RWPE1 (cell line): ENCODE measurements around the gene SYNE2.

Source experiments
- CTCF ChIA-PET: fragments of 350-600 bp; sonication (Branson Sonifier 250); formaldehyde crosslinking; extraction: SDS; loops from one replicate; lab custom pipeline; 2021; lab: Yijun Ruan, JAX
- POLR2A ChIA-PET: fragments of 400-600 bp; formaldehyde crosslinking; extraction: SDS; loops from one replicate; lab custom pipeline; 2020; ENCODE audit warnings: antibody characterized with exemption; ENCODE audit not compliant: low non-redundant PET; lab: Yijun Ruan, JAX
- DNase-seq: peaks from one replicate; pipeline ENCODE4 v3.0.0; 2012; ENCODE audit warnings: low spot score
- H3K27ac ChIP-seq: fragments of 450-650 bp; 2 replicates; pipeline ENCODE4 v1.5.1; 2017
- TF ChIP-seq, protein P1 (sequence below): fragments of 450-650 bp; conservative IDR thresholded peaks from 2 replicates; pipeline ENCODE4 v1.5.1; 2017; ENCODE audit warnings: low read depth, mild to moderate bottlenecking

SYNE2 gene

DNA sequence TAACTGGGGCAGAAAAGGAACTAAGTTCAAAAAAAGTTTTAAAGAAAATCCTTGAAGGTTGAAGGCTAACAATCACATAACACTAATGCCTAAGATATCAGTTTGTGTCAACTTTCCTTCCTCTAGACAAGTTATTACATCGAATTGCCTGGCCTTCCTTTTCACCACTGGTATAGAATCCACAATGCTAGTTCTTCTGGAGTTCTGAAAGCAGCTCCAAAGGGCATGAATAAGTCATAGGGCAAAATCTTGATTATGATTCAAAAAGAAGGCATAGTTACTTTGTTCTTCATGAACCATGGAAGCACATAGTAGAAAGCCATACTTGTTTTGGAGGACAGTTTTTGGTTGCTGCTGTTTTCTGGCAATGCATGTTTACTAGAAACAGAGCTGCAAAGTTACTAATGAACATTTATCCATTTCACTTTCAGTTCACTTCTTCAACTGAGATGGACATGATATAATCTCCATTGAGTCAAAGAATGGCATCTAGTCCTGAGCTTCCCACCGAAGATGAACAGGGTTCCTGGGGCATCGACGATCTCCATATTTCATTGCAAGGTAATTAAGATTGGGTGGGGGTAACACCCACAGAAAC, 56.0 kb downstream of the SYNE2 start:
- TF ChIP-seq, protein P1, sequence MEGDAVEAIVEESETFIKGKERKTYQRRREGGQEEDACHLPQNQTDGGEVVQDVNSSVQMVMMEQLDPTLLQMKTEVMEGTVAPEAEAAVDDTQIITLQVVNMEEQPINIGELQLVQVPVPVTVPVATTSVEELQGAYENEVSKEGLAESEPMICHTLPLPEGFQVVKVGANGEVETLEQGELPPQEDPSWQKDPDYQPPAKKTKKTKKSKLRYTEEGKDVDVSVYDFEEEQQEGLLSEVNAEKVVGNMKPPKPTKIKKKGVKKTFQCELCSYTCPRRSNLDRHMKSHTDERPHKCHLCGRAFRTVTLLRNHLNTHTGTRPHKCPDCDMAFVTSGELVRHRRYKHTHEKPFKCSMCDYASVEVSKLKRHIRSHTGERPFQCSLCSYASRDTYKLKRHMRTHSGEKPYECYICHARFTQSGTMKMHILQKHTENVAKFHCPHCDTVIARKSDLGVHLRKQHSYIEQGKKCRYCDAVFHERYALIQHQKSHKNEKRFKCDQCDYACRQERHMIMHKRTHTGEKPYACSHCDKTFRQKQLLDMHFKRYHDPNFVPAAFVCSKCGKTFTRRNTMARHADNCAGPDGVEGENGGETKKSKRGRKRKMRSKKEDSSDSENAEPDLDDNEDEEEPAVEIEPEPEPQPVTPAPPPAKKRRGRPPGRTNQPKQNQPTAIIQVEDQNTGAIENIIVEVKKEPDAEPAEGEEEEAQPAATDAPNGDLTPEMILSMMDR: no peak
- CTCF ChIA-PET: interaction anchor here (0.6 to 0.7 kb wide), 2 partner anchors 118 to 228 kb away, joined by 4 read pairs; no protein-coding TSS in a partner anchor
- DNase-seq: no peak
- POLR2A ChIA-PET: no interaction called here
- no peak overlapping the region for H3K27ac ChIP-seq

DNA sequence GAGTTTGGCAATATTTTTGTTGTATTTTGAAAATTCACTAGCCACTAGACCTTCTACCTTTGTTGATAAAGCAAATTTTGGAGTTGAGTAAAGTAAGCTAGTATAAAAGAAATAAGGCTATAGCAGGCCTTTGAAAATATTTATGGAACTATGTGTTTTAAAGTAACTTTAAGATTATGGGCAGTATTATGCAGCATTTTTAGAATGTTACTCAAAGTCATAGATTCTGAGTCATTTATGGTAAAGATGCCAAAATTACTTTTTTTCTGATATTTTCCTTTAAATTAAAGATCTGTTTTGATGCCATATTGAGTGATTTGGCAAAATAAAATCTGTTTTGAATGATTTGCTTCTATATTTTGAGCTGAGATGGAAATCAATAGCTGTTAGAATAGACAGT, 57.2 kb downstream of the SYNE2 start:
- no peak overlapping the region for H3K27ac ChIP-seq
- ChIA-PET POLR2A (no interaction called here), CTCF (interaction anchor here (0.6 to 0.7 kb wide), 2 partner anchors 12 to 118 kb away, joined by 3 read pairs; no protein-coding TSS in a partner anchor)
- DNase-seq: no peak
- TF ChIP-seq, protein P1: no peak

DNA sequence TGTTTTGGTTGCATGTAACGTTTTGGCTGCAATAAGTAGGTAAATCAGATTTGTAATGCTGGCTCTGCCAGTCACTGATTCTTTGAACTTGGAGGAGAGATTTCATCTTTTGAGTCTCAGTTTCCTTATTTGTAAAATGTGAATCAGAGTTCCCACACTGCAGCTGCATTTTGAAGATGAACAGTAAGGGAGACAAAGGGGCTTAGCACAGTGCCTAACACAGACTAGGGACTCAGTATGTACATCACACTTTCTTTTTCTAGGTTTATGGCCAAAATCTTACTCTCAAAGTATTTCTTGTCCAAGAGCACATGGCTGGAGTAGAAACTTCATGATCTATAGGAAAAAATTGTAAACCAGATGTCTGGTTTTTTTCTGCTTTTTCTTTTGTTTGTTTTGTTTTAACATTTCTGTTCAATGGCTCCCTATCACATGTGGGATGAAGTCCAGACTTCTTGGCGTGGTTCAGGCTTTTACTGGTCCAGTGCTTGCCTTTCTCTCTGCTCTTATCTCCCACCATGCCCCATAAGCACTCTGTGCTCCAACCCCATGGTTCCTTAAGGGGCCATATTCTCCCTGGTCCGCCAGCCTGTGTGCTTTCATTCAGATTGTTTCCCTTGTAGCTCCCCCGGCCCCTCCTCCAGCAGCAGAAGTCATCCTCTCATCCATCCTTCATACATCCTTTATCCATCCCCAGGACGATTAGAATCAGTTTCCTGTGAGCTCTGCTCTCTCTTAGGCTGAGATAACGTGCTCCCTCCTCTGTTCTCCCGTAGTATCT, 58.0 kb downstream of the SYNE2 start:
- no peak overlapping the region for H3K27ac ChIP-seq
- CTCF ChIA-PET: interaction anchor here (0.6 to 0.7 kb wide), 3 partner anchors 11 to 119 kb away, joined by 3 to 4 read pairs (median 3); no protein-coding TSS in a partner anchor
- POLR2A ChIA-PET: no interaction called here
- DNase-seq: no peak
- TF ChIP-seq, protein P1: no peak

DNA sequence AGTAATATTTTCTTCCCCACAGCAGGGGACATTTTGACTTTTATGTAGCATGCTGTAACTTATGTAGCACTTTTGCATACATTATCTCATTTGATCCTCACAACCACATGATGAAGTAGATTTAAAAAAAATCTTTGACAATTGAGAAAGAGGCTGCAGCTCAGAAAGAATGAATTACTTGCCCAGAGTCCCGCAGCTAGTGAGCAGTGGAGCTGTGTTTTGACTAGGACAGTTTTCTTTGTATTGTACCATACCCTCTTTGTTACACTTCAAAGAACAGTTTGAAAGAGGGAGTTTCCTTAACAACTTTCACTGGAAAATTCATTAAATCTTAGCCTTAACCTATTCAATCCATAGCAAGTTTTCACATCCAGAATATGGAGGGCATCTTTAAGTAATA, 58.6 kb downstream of the SYNE2 start:
- CTCF ChIA-PET: no interaction called here
- TF ChIP-seq, protein P1: no peak
- H3K27ac ChIP-seq: no peak overlapping the region
- no peak for DNase-seq
- POLR2A ChIA-PET: no interaction called here

DNA sequence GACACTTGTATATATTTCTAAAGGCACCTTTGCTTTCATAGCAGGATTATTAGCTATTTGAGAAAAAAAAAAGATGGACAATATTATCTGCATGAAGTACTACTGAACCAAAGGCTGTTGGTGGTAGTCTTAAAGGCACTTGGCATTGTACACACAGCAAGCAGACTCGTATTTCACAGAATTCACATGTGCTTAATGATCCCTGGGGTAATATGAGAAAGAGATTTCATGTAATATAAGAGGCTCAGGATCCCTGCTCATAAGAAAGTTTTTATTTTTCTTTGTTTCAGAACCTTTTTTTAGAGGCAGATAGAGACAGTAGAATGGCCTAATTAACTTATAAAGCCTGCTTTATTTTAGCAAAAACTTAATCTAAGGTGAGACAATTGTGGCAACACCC, 59.5 kb downstream of the SYNE2 start:
- POLR2A ChIA-PET: no interaction called here
- TF ChIP-seq, protein P1: no peak
- no peak for DNase-seq
- CTCF ChIA-PET: interaction anchor here (0.6 kb wide), 1 partner anchor 60 kb away, joined by 3 read pairs; no protein-coding TSS in a partner anchor
- no peak overlapping the region for H3K27ac ChIP-seq

DNA sequence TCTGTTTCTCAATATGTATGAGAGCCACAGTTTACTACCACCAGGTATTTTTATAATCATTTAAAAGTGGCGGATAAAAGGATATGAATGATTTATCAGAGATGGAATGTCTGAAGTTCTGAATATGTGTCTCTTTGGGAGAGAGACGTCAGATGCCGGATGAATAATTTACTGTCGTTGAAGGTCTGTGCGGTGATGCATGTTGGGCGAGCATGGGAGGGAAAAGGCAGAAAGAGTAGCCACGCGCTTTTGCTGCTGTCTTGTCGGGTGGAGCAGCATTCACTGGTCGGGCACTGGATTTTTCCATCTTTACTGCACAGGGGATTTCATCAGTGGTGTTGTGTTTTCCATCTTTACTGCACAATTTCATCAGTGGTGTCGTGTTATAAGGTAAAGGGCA, 65.6 kb downstream of the SYNE2 start:
- ChIA-PET POLR2A (interaction anchor here (0.5 kb wide), 1 partner anchor 12 kb away, joined by 3 read pairs; no protein-coding TSS in a partner anchor), CTCF (no interaction called here)
- TF ChIP-seq, protein P1: no peak
- no peak overlapping the region for H3K27ac ChIP-seq
- no peak for DNase-seq
